ENCODE measurements around the gene CNTNAP2.

GRCh38 chr7:146878901-146879300 is 762.3 kb downstream of the CNTNAP2 start:
- TF ChIP-seq POLR2A (IDR thresholded peaks at IDR 0.05) (no peak), EP300 (IDR thresholded peaks at IDR 0.05) (no peak), POLR2AphosphoS5 (IDR thresholded peaks at IDR 0.05) (no peak)
- TF ChIP-seq, protein P1, sequence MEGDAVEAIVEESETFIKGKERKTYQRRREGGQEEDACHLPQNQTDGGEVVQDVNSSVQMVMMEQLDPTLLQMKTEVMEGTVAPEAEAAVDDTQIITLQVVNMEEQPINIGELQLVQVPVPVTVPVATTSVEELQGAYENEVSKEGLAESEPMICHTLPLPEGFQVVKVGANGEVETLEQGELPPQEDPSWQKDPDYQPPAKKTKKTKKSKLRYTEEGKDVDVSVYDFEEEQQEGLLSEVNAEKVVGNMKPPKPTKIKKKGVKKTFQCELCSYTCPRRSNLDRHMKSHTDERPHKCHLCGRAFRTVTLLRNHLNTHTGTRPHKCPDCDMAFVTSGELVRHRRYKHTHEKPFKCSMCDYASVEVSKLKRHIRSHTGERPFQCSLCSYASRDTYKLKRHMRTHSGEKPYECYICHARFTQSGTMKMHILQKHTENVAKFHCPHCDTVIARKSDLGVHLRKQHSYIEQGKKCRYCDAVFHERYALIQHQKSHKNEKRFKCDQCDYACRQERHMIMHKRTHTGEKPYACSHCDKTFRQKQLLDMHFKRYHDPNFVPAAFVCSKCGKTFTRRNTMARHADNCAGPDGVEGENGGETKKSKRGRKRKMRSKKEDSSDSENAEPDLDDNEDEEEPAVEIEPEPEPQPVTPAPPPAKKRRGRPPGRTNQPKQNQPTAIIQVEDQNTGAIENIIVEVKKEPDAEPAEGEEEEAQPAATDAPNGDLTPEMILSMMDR (IDR thresholded peaks at IDR 0.05) = no peak

Data from stomach (tissue), 4 donors.